Measurements from ENCODE around the gene PABPC4L. TPM values are rescaled to one million over a fixed set of nuclear protein-coding genes. Genes with fewer than 3 reads are reported as not detected.
A peak's percentile ranks its signal among the peaks of the same experiment; 100 is the strongest.

Gene PABPC4L
- total RNA-seq (2021) = 1.8 and 2.2 TPM in 2 replicates
- long read RNA-seq, full-length matches to known transcripts = 1 of 4 reads
- long read RNA-seq, partial matches to known transcripts = 0 of 4 reads
- long read RNA-seq, other reads (novel, unspliced or antisense) = 3 of 4 reads

GRCh38 chr4:134201216-134202161, at the start of gene PABPC4L:
Gene PABPC4L, minus strand, starts transcription at chr4:134201789. Its CDS starts 770 bp downstream, at chr4:134201019.
- peak within 1 kb of the TSS in 1 of 3 experiments; percentile 4; a peak in 1 of 7 replicates for H3K27ac Mint-ChIP-seq

More at GRCh38 chr4:134201216-134202161, at the start of gene PABPC4L:
- Histone ChIP-seq H3K4me2 (ENCODE audit: insufficient read depth, insufficient read length, low read length) (peak within 1 kb of the TSS; percentile 39), H2AK5ac (ENCODE audit: insufficient read length, low read length) (no peak within 1 kb of the TSS), H4K91ac (ENCODE audit: insufficient read length, low read depth, low read length) (no peak within 1 kb of the TSS), H4K8ac (replicated peaks; ENCODE audit: insufficient read length, low read depth, low read length) (no peak within 1 kb of the TSS), H4K20me1 (ENCODE audit: control insufficient read depth, insufficient read depth, insufficient read length) (no peaks in the 10 kb centered on the region), H3K79me2 (ENCODE audit: insufficient read depth, low read length) (no peaks in the 10 kb centered on the region), H3K18ac (ENCODE audit: insufficient read length, low read depth, low read length) (no peak within 1 kb of the TSS), H2BK15ac (ENCODE audit: low read depth, low read length) (no peak within 1 kb of the TSS), H3K4me1 (ENCODE audit: insufficient read depth, low read length) (no peaks in the 10 kb centered on the region), H3K23ac (ENCODE audit: insufficient read length, low read depth, low read length) (no peak within 1 kb of the TSS), H3K27ac (ENCODE audit: insufficient read length, low read depth, low read length) (no peak within 1 kb of the TSS), H3K9ac (ENCODE audit: extremely low read depth, insufficient read length, low read length) (no peak within 1 kb of the TSS), H2BK12ac (ENCODE audit: insufficient read length, low read depth, low read length) (no peak within 1 kb of the TSS), H3K27me3 (ENCODE audit: insufficient read depth, low read length) (no peaks in the 10 kb centered on the region), H3K79me1 (ENCODE audit: insufficient read depth, low read depth, low read length, poor library complexity, severe bottlenecking) (no peaks in the 10 kb centered on the region), H3K14ac (ENCODE audit: insufficient read depth, low read length) (peak within 1 kb of the TSS; percentile 51), H3K4ac (ENCODE audit: low read depth, low read length) (no peak within 1 kb of the TSS), H2AFZ (ENCODE audit: low read length) (peak within 1 kb of the TSS; percentile 78), H3K56ac (ENCODE audit: insufficient read length, low read depth, low read length) (no peak within 1 kb of the TSS), H2BK20ac (ENCODE audit: low read depth, low read length, poor library complexity, severe bottlenecking) (no peak within 1 kb of the TSS), H4K5ac (ENCODE audit: insufficient read length, low read depth, low read length) (no peak within 1 kb of the TSS), H2BK120ac (ENCODE audit: low read depth, low read length, poor library complexity, severe bottlenecking) (no peak within 1 kb of the TSS), H3K9me3 (ENCODE audit: control insufficient read depth, low read depth, low read length) (no peaks in the 10 kb centered on the region), H3T11ph (ENCODE audit: low read length) (no peak within 1 kb of the TSS), H2BK5ac (ENCODE audit: insufficient read length, low read length) (no peak within 1 kb of the TSS), H3K23me2 (ENCODE audit: insufficient read length, low read depth, low read length, poor library complexity, severe bottlenecking) (peaks cover 5% of the 10 kb centered on the region)
- peak; percentile 62 for DNase-seq
- H3K4me3 Mint-ChIP-seq = peak within 1 kb of the TSS; percentile 67 to 69
- H3K4me1 Mint-ChIP-seq = peaks cover 23 to 29% of the 10 kb centered on the region in 2 experiments
- peaks cover 8 to 22% (median 9%) of the 10 kb centered on the region in 3 experiments; a peak in 6 of 7 replicates for H3K36me3 Mint-ChIP-seq (ENCODE audit: insufficient read depth in 1 of 3, low read depth in 3 of 3)
- TF ChIP-seq CTCF (conservative IDR thresholded peaks at IDR 0.05) = no peak
- H3K9me3 Mint-ChIP-seq = peaks cover 2 to 11% of the 10 kb centered on the region in 2 experiments
- H3K27me3 Mint-ChIP-seq (ENCODE audit: low read depth) = peaks cover 12% of the 10 kb centered on the region
- no CpG with 5 or more reads among the region's 65 CpGs for WGBS (ENCODE audit: extremely low coverage, insufficient read length, low lambda C conversion rate)
